Chondrocyte (in vitro differentiated cells): ENCODE data around the gene NAT8L. TPM values are rescaled to one million over a fixed set of nuclear protein-coding genes. Genes with fewer than 3 reads are reported as not detected.
A peak's percentile ranks its signal among the peaks of the same experiment; 100 is the strongest.

Source experiments
- DNase-seq: peaks from one replicate; pipeline ENCODE4 v3.0.0; 2021; ENCODE audit warnings: mixed read lengths, low spot score
- H3K27ac Mint-ChIP-seq: one replicate; pipeline ENCODE4 v1.8.0; 2021; ENCODE audit warnings: mild to moderate bottlenecking, moderate library complexity, mixed read lengths; ENCODE audit not compliant: unreplicated experiment
- H3K27me3 Mint-ChIP-seq: 2 replicates; pipeline ENCODE4 v1.8.0; 2021; ENCODE audit warnings: low read depth, mixed read lengths
- H3K36me3 Mint-ChIP-seq: 2 replicates; pipeline ENCODE4 v1.8.0; 2021; ENCODE audit warnings: low read depth, mixed read lengths
- H3K4me1 Mint-ChIP-seq: 2 replicates; pipeline ENCODE4 v1.8.0; 2021; ENCODE audit warnings: low read depth, mild to moderate bottlenecking, mixed read lengths
- H3K4me3 Mint-ChIP-seq: one replicate; pipeline ENCODE4 v1.8.0; 2021; ENCODE audit warnings: mild to moderate bottlenecking, moderate library complexity, mixed read lengths; ENCODE audit not compliant: unreplicated experiment
- H3K9me3 Mint-ChIP-seq: 2 replicates; pipeline ENCODE4 v1.8.0; 2021; ENCODE audit warnings: low read depth, mixed read lengths
- total RNA-seq: library from RNA; stranded (reverse); gene quantifications from 3 replicates; pipeline ENCODE4 v1.2.1, GENCODE V29; 2021
- TF ChIP-seq, protein P1 (sequence below): fragments of 200-600 bp; sonication (generic); IDR thresholded peaks from 2 replicates; pipeline ENCODE4 v1.5.0; 2021; ENCODE audit warnings: antibody characterized with exemption, mild to moderate bottlenecking, moderate library complexity

NAT8L gene
- total RNA-seq, 1 donor from 2014 or later: 1.6 TPM

GRCh38 chr4:2075171-2075986, 16.3 kb downstream of the NAT8L start:
- Mint-ChIP-seq H3K4me3 (no peak overlapping the region), H3K27me3 (no peaks in the 10 kb centered on the region), H3K9me3 (no peaks in the 10 kb centered on the region), H3K36me3 (no peaks in the 10 kb centered on the region), H3K27ac (no peak overlapping the region), H3K4me1 (no peaks in the 10 kb centered on the region)
- DNase-seq: no peak
- TF ChIP-seq, protein P1, sequence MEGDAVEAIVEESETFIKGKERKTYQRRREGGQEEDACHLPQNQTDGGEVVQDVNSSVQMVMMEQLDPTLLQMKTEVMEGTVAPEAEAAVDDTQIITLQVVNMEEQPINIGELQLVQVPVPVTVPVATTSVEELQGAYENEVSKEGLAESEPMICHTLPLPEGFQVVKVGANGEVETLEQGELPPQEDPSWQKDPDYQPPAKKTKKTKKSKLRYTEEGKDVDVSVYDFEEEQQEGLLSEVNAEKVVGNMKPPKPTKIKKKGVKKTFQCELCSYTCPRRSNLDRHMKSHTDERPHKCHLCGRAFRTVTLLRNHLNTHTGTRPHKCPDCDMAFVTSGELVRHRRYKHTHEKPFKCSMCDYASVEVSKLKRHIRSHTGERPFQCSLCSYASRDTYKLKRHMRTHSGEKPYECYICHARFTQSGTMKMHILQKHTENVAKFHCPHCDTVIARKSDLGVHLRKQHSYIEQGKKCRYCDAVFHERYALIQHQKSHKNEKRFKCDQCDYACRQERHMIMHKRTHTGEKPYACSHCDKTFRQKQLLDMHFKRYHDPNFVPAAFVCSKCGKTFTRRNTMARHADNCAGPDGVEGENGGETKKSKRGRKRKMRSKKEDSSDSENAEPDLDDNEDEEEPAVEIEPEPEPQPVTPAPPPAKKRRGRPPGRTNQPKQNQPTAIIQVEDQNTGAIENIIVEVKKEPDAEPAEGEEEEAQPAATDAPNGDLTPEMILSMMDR: no peak

- Mint-ChIP-seq H3K4me3 (no peak overlapping the region), H3K9me3 (no peaks in the 10 kb centered on the region), H3K27ac (no peak overlapping the region), H3K27me3 (no peaks in the 10 kb centered on the region), H3K36me3 (no peaks in the 10 kb centered on the region), H3K4me1 (no peaks in the 10 kb centered on the region)
- no peak for DNase-seq
- TF ChIP-seq, protein P1: no peak
Observed at GRCh38 chr4:2075987-2076907, 17.1 kb downstream of the NAT8L start.

GRCh38 chr4:2076908-2077536, 17.9 kb downstream of the NAT8L start:
- TF ChIP-seq, protein P1: no peak

GRCh38 chr4:2077537-2078460, 18.7 kb downstream of the NAT8L start:
- no peaks in the 10 kb centered on the region for H3K9me3 Mint-ChIP-seq
- H3K4me3 Mint-ChIP-seq: no peak overlapping the region
- TF ChIP-seq, protein P1: no peak
- no peaks in the 10 kb centered on the region for H3K27me3 Mint-ChIP-seq
- H3K36me3 Mint-ChIP-seq: peaks cover 2% of the 10 kb centered on the region
- no peaks in the 10 kb centered on the region for H3K4me1 Mint-ChIP-seq
- no peak overlapping the region for H3K27ac Mint-ChIP-seq
- DNase-seq: no peak

More at GRCh38 chr4:2076908-2077536, 17.9 kb downstream of the NAT8L start:
- H3K27ac Mint-ChIP-seq: no peak overlapping the region
- H3K4me3 Mint-ChIP-seq: no peak overlapping the region
- H3K4me1 Mint-ChIP-seq: no peaks in the 10 kb centered on the region
- no peaks in the 10 kb centered on the region for H3K9me3 Mint-ChIP-seq
- H3K27me3 Mint-ChIP-seq: no peaks in the 10 kb centered on the region
- no peaks in the 10 kb centered on the region for H3K36me3 Mint-ChIP-seq
- peak; percentile 86 for DNase-seq
